Naive thymus-derived CD4-positive, alpha-beta T cell (primary cell): Measurements from ENCODE around the gene IDH3A. TPM values are rescaled to one million over a fixed set of nuclear protein-coding genes. Genes with fewer than 3 reads are reported as not detected.

Source experiments
- ATAC-seq: fragments of 150-1000 bp; cut with Tn5 transposase; 2 replicates; pipeline ENCODE4 v1.10.0; 2021; ENCODE audit warnings: mild to moderate bottlenecking, moderate library complexity
- CTCF ChIA-PET: fragments of 350-600 bp; sonication (Branson Sonifier 250); formaldehyde crosslinking; loops from one replicate; lab custom pipeline; 2021; ENCODE audit warnings: antibody characterized with exemption; lab: Charles Lee
- POLR2A ChIA-PET: fragments of 350-600 bp; sonication (Branson Sonifier 250); formaldehyde crosslinking; loops from one replicate; lab custom pipeline; 2021; ENCODE audit warnings: antibody characterized with exemption, inconsistent platforms; lab: Charles Lee
- DNase-seq, 9 donors: peaks; one replicate each; pipeline versions ENCODE4 v3.0.0 to v3.0.0-alpha.2; 2020 to 2022; ENCODE audit warnings: mixed read lengths in 1 of 9
- H3K27ac ChIP-seq: one replicate; pipeline ENCODE4 v1.7.0; 2013; ENCODE audit warnings: mild to moderate bottlenecking, low read depth, low read length, moderate library complexity
- H3K27me3 ChIP-seq, 2 donors: one replicate each; pipeline ENCODE4 v1.7.0; 2013; ENCODE audit warnings: low read length in 2 of 2, mild to moderate bottlenecking in 2 of 2, moderate library complexity in 2 of 2; ENCODE audit not compliant: control insufficient read depth in 2 of 2, insufficient read depth in 2 of 2
- H3K36me3 ChIP-seq, 3 experiments: 1 replicate in 2 of 3; 2 replicates in 1 of 3; pipeline ENCODE4 v1.7.0; 2013; ENCODE audit warnings: low read length in 3 of 3, mild to moderate bottlenecking in 3 of 3, moderate library complexity in 1 of 3; ENCODE audit not compliant: insufficient read depth in 3 of 3, control insufficient read depth in 2 of 3
- H3K4me1 ChIP-seq, 2 donors: one replicate each; pipeline ENCODE4 v1.7.0; 2013; ENCODE audit warnings: low read length in 2 of 2, mild to moderate bottlenecking in 2 of 2, moderate library complexity in 1 of 2; ENCODE audit not compliant: control insufficient read depth in 2 of 2, insufficient read depth in 2 of 2
- H3K4me3 ChIP-seq: 2 replicates; pipeline ENCODE4 v1.7.0; 2013; ENCODE audit warnings: mild to moderate bottlenecking, low read length
- H3K9me3 ChIP-seq, 3 experiments: 1 replicate in 2 of 3; 2 replicates in 1 of 3; pipeline ENCODE4 v1.7.0; 2013; ENCODE audit warnings: low read length in 3 of 3; ENCODE audit not compliant: control insufficient read depth in 2 of 3
- H3K27ac Mint-ChIP-seq, 9 donors: one replicate each; pipeline ENCODE4 v1.8.0; 2020 to 2022; ENCODE audit warnings: mixed read lengths in 9 of 9, mild to moderate bottlenecking in 8 of 9, moderate library complexity in 5 of 9, inconsistent platforms in 2 of 9
- H3K27me3 Mint-ChIP-seq, 5 donors: one replicate each; pipeline ENCODE4 v1.8.0; 2021 to 2022; ENCODE audit warnings: mixed read lengths in 5 of 5, mild to moderate bottlenecking in 1 of 5
- H3K36me3 Mint-ChIP-seq, 5 donors: one replicate each; pipeline ENCODE4 v1.8.0; 2020 to 2022; ENCODE audit warnings: mixed read lengths in 5 of 5, mild to moderate bottlenecking in 3 of 5, inconsistent platforms in 1 of 5
- H3K4me1 Mint-ChIP-seq, 7 donors: one replicate each; pipeline ENCODE4 v1.8.0; 2020 to 2022; ENCODE audit warnings: mixed read lengths in 7 of 7, mild to moderate bottlenecking in 3 of 7, inconsistent platforms in 1 of 7
- H3K4me3 Mint-ChIP-seq, 10 donors: one replicate each; pipeline ENCODE4 v1.8.0; 2020 to 2022; ENCODE audit warnings: mild to moderate bottlenecking in 10 of 10, mixed read lengths in 10 of 10, moderate library complexity in 6 of 10, inconsistent platforms in 2 of 10
- H3K9me3 Mint-ChIP-seq, 11 donors: one replicate each; pipeline ENCODE4 v1.8.0; 2020 to 2022; ENCODE audit warnings: mixed read lengths in 11 of 11, mild to moderate bottlenecking in 4 of 11, inconsistent platforms in 1 of 11, moderate library complexity in 1 of 11
- intact Hi-C, 2 donors: fragments of 100-400 bp; cut with micrococcal nuclease; formaldehyde crosslinking; loops; one replicate each; pipeline ENCODE4 v1.15.1; 2023
- polyA plus RNA-seq, 2 donors: library from polyadenylated mRNA; unstranded; fragments of 300-500 nt; fragmentation: Illumina TruSeq; gene quantifications; one replicate each; pipeline ENCODE4 v1.2.3, GENCODE V29; 2021
- total RNA-seq, 6 experiments: library from RNA in 5 of 6; stranded (reverse) in 5 of 6; gene quantifications; 1 replicate in 5 of 6; 2 replicates in 1 of 6; pipeline ENCODE4 v1.2.3 and lab custom pipeline; 2021 to 2026

The IDH3A gene
- total and polyA plus RNA-seq, 7 experiments from 2014 or later, result 40.5 to 105 (median 57.4) TPM

GRCh38 chr15:78179906-78180305 lies 30.7 kb downstream of the IDH3A start:
- H3K9me3 Mint-ChIP-seq, result no peaks in the 10 kb centered on the region
- no peak overlapping the region for H3K4me3 Mint-ChIP-seq
- no peaks in the 10 kb centered on the region for H3K36me3 Mint-ChIP-seq
- POLR2A ChIA-PET, result no interaction called here
- no peaks in the 10 kb centered on the region for H3K36me3 ChIP-seq
- no peak for ATAC-seq
- H3K4me1 Mint-ChIP-seq, result peaks cover 2 to 9% (median 6%) of the 10 kb centered on the region in 7 donors
- intact Hi-C loops, result loop anchor here in 1 of 2 donors (5.0 kb wide), 1 partner anchor 48 kb away; the partner anchor contains the start of gene CIB2
- CTCF ChIA-PET, result interaction anchor here (0.7 kb wide), 2 partner anchors 163 to 342 kb away, joined by 3 to 4 read pairs; no protein-coding TSS in a partner anchor
- peaks cover 0 to 6% (median 0%) of the 10 kb centered on the region in 5 donors for H3K27me3 Mint-ChIP-seq
- no peak overlapping the region for H3K4me3 ChIP-seq
- peak in 1 of 9 donors; percentile 6 for DNase-seq
- H3K9me3 ChIP-seq, result no peaks in the 10 kb centered on the region
- H3K4me1 ChIP-seq, result no peaks in the 10 kb centered on the region
- H3K27ac ChIP-seq, result no peak overlapping the region
- H3K27ac Mint-ChIP-seq, result no peak overlapping the region
- H3K27me3 ChIP-seq, result no peaks in the 10 kb centered on the region

DNA sequence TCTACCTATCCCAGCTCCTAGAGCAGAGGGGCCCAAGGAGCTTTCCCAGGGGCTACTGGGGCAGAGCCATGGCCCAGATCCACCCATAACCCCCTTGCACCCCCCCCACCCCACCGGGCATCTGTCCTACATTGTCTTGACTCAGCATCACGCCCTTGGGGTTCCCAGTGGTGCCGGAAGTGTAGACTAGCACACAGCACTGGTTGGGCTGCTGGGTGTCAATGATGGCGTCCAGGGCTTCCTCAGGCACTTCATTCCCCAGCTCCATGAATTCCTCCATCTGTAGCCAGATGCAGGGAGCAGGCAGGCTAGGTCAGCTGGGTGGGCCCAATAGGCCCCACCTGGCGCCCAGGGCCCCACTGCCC lies 33.2 kb downstream of the IDH3A start:
- H3K9me3 Mint-ChIP-seq, result peaks cover 0 to 7% (median 0%) of the 10 kb centered on the region in 11 donors
- intact Hi-C loops, result no loop called here
- CTCF ChIA-PET, result no interaction called here
- no peak overlapping the region for H3K4me3 Mint-ChIP-seq
- peaks cover 0 to 4% (median 0%) of the 10 kb centered on the region in 5 donors for H3K36me3 Mint-ChIP-seq
- no peaks in the 10 kb centered on the region for H3K36me3 ChIP-seq
- DNase-seq, result no peak
- H3K27me3 Mint-ChIP-seq, result peaks cover 0 to 23% (median 0%) of the 10 kb centered on the region in 5 donors
- H3K4me1 ChIP-seq, result no peaks in the 10 kb centered on the region
- POLR2A ChIA-PET, result no interaction called here
- H3K27ac ChIP-seq, result no peak overlapping the region
- no peaks in the 10 kb centered on the region for H3K9me3 ChIP-seq
- no peaks in the 10 kb centered on the region for H3K27me3 ChIP-seq
- no peak for ATAC-seq
- H3K4me1 Mint-ChIP-seq, result peaks cover 0 to 3% (median 0%) of the 10 kb centered on the region in 7 donors
- no peak overlapping the region for H3K27ac Mint-ChIP-seq
- no peak overlapping the region for H3K4me3 ChIP-seq

- peaks cover 0 to 4% (median 0%) of the 10 kb centered on the region in 5 donors for H3K36me3 Mint-ChIP-seq
Observed at GRCh38 chr15:78182821-78183220, 33.7 kb downstream of the IDH3A start.

GRCh38 chr15:78192826-78193594 lies 43.8 kb downstream of the IDH3A start:
- DNase-seq (peak in 1 of 9 donors; percentile 15), ATAC-seq (peak; percentile 15)
- Histone ChIP-seq H3K9me3 (no peaks in the 10 kb centered on the region), H3K4me1 (no peaks in the 10 kb centered on the region), H3K36me3 (no peaks in the 10 kb centered on the region), H3K27ac (no peak overlapping the region), H3K4me3 (no peak overlapping the region), H3K27me3 (no peaks in the 10 kb centered on the region)
- H3K27ac Mint-ChIP-seq, result peak overlapping the region in 1 of 9 donors; percentile 60
- H3K9me3 Mint-ChIP-seq, result peaks cover 0 to 10% (median 2%) of the 10 kb centered on the region in 11 donors
- peaks cover 0 to 9% (median 0%) of the 10 kb centered on the region in 7 donors for H3K4me1 Mint-ChIP-seq
- peaks cover 0 to 5% (median 0%) of the 10 kb centered on the region in 5 donors for H3K36me3 Mint-ChIP-seq
- POLR2A ChIA-PET, result no interaction called here
- no peak overlapping the region for H3K4me3 Mint-ChIP-seq
- intact Hi-C loops, result no loop called here
- H3K27me3 Mint-ChIP-seq, result peaks cover 0 to 18% (median 0%) of the 10 kb centered on the region in 5 donors
- CTCF ChIA-PET, result interaction anchor here (0.6 to 8.5 kb wide), 4 partner anchors 59 to 234 kb away, joined by 3 to 101 read pairs (median 28); partner anchors contain the start of gene CIB2

More at GRCh38 chr15:78182821-78183220, 33.7 kb downstream of the IDH3A start:
- no peak for ATAC-seq
- Histone ChIP-seq H3K4me1 (no peaks in the 10 kb centered on the region), H3K27me3 (no peaks in the 10 kb centered on the region), H3K9me3 (no peaks in the 10 kb centered on the region), H3K36me3 (no peaks in the 10 kb centered on the region), H3K27ac (no peak overlapping the region), H3K4me3 (no peak overlapping the region)
- ChIA-PET POLR2A (no interaction called here), CTCF (no interaction called here)
- peaks cover 0 to 23% (median 0%) of the 10 kb centered on the region in 5 donors for H3K27me3 Mint-ChIP-seq
- peaks cover 0 to 7% (median 0%) of the 10 kb centered on the region in 11 donors for H3K9me3 Mint-ChIP-seq
- intact Hi-C loops, result no loop called here
- H3K4me1 Mint-ChIP-seq, result peaks cover 0 to 3% (median 0%) of the 10 kb centered on the region in 7 donors
- H3K4me3 Mint-ChIP-seq, result no peak overlapping the region
- peak in 1 of 9 donors; percentile 3 for DNase-seq
- H3K27ac Mint-ChIP-seq, result no peak overlapping the region

GRCh38 chr15:78193731-78194567 lies 44.8 kb downstream of the IDH3A start:
- peaks cover 0 to 10% (median 2%) of the 10 kb centered on the region in 11 donors for H3K9me3 Mint-ChIP-seq
- H3K36me3 Mint-ChIP-seq, result peaks cover 0 to 5% (median 0%) of the 10 kb centered on the region in 5 donors
- peaks cover 0 to 9% (median 0%) of the 10 kb centered on the region in 7 donors for H3K4me1 Mint-ChIP-seq
- Histone ChIP-seq H3K27me3 (no peaks in the 10 kb centered on the region), H3K9me3 (no peaks in the 10 kb centered on the region), H3K36me3 (no peaks in the 10 kb centered on the region), H3K27ac (no peak overlapping the region), H3K4me1 (no peaks in the 10 kb centered on the region), H3K4me3 (no peak overlapping the region)
- H3K27me3 Mint-ChIP-seq, result peaks cover 0 to 18% (median 0%) of the 10 kb centered on the region in 5 donors
- POLR2A ChIA-PET, result no interaction called here
- H3K4me3 Mint-ChIP-seq, result no peak overlapping the region
- intact Hi-C loops, result loop anchor here (2.0 kb wide), 1 partner anchor 235 kb away; no protein-coding TSS in a partner anchor
- CTCF ChIA-PET, result interaction anchor here (0.5 to 8.5 kb wide), 6 partner anchors 9 to 235 kb away, joined by 3 to 101 read pairs (median 14); partner anchors contain the start of gene CIB2
- ATAC-seq, result no peak
- H3K27ac Mint-ChIP-seq, result no peak overlapping the region
- peak in 1 of 9 donors; percentile 20 for DNase-seq

DNA sequence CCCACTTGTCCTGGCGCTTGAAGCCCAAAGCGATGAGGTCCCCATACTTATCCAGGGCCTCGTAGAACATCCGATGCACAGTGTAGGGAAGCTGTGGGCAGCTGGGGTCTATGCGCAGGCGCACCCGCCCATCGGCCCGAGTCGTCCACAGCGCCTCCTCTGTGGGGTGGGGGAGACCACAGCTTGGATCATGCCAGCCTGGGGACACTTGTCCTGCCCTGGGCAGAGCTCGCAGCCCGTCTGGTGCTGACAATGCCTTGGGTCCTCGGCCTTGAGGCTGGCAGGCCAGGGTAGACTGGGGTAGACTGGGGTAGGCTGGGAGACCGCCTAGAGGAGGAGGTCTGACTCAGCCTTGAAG lies 45.4 kb downstream of the IDH3A start:
- no peak for ATAC-seq
- no peaks in the 10 kb centered on the region for H3K4me1 ChIP-seq
- no peaks in the 10 kb centered on the region for H3K27me3 ChIP-seq
- no peak overlapping the region for H3K4me3 Mint-ChIP-seq
- no peak overlapping the region for H3K27ac ChIP-seq
- H3K27ac Mint-ChIP-seq, result peak overlapping the region in 3 of 9 donors; percentile 17 to 39 (median 30)
- H3K36me3 ChIP-seq, result no peaks in the 10 kb centered on the region
- H3K9me3 Mint-ChIP-seq, result peaks cover 0 to 10% (median 2%) of the 10 kb centered on the region in 11 donors
- H3K9me3 ChIP-seq, result no peaks in the 10 kb centered on the region
- intact Hi-C loops, result loop anchor here (2.0 kb wide), 1 partner anchor 236 kb away; no protein-coding TSS in a partner anchor
- H3K36me3 Mint-ChIP-seq, result peaks cover 0 to 5% (median 0%) of the 10 kb centered on the region in 5 donors
- peaks cover 0 to 9% (median 0%) of the 10 kb centered on the region in 7 donors for H3K4me1 Mint-ChIP-seq
- CTCF ChIA-PET, result interaction anchor here (0.5 to 8.5 kb wide), 11 partner anchors 10 to 236 kb away, joined by 3 to 101 read pairs (median 5); partner anchors contain the start of gene CIB2
- peak in 1 of 9 donors; percentile 18 for DNase-seq
- peaks cover 0 to 18% (median 0%) of the 10 kb centered on the region in 5 donors for H3K27me3 Mint-ChIP-seq
- POLR2A ChIA-PET, result no interaction called here
- no peak overlapping the region for H3K4me3 ChIP-seq
